Type B pancreatic cell (in vitro differentiated cells): Measurements from ENCODE around the gene PALD1. TPM values are rescaled to one million over a fixed set of nuclear protein-coding genes. Genes with fewer than 3 reads are reported as not detected.

Source experiments
- DNase-seq: peaks from one replicate; pipeline ENCODE4 v3.0.0; 2021; ENCODE audit warnings: mixed read lengths; ENCODE audit not compliant: unreplicated experiment; ENCODE audit errors: extremely low spot score
- H3K27ac Mint-ChIP-seq: 2 replicates; pipeline ENCODE4 v1.8.0; 2021; ENCODE audit warnings: mild to moderate bottlenecking, mixed read lengths
- H3K27me3 Mint-ChIP-seq: 2 replicates; pipeline ENCODE4 v1.8.0; 2021; ENCODE audit warnings: mixed read lengths
- H3K36me3 Mint-ChIP-seq: 2 replicates; pipeline ENCODE4 v1.8.0; 2021; ENCODE audit warnings: mixed read lengths
- H3K4me1 Mint-ChIP-seq: one replicate; pipeline ENCODE4 v1.8.0; 2021; ENCODE audit warnings: mixed read lengths; ENCODE audit not compliant: unreplicated experiment
- H3K4me3 Mint-ChIP-seq: 2 replicates; pipeline ENCODE4 v1.8.0; 2021; ENCODE audit warnings: mild to moderate bottlenecking, mixed read lengths
- H3K9me3 Mint-ChIP-seq: 2 replicates; pipeline ENCODE4 v1.8.0; 2021; ENCODE audit warnings: mixed read lengths
- CTCF ChIP-seq: fragments of 200-600 bp; sonication (generic); conservative IDR thresholded peaks from 2 replicates; pipeline ENCODE4 v1.5.0; 2021; ENCODE audit warnings: antibody characterized with exemption, mild to moderate bottlenecking
- total RNA-seq: library from RNA; stranded (reverse); gene quantifications from 2 replicates; pipeline ENCODE4 v1.2.1, GENCODE V29; 2021; ENCODE audit warnings: low replicate concordance

PALD1 gene
- total RNA-seq, 1 donor from 2014 or later, result 9.6 TPM

- Mint-ChIP-seq H3K27me3 (peaks cover 23% of the 10 kb centered on the region), H3K9me3 (no peaks in the 10 kb centered on the region), H3K4me1 (peaks cover 5% of the 10 kb centered on the region), H3K36me3 (no peaks in the 10 kb centered on the region), H3K4me3 (no peak overlapping the region), H3K27ac (no peak overlapping the region)
- no peak for TF ChIP-seq CTCF
- no peak for DNase-seq
Observed at GRCh38 chr10:70466951-70467350, 11.6 kb upstream of the PALD1 start.

GRCh38 chr10:70472799-70473454 is 5.6 kb upstream of the PALD1 start:
- H3K27me3 Mint-ChIP-seq, result peaks cover 31% of the 10 kb centered on the region
- no peak for TF ChIP-seq CTCF
- no peak for DNase-seq
- H3K27ac Mint-ChIP-seq, result no peak overlapping the region
- no peaks in the 10 kb centered on the region for H3K9me3 Mint-ChIP-seq
- H3K4me3 Mint-ChIP-seq, result no peak overlapping the region
- no peaks in the 10 kb centered on the region for H3K36me3 Mint-ChIP-seq
- peaks cover 17% of the 10 kb centered on the region for H3K4me1 Mint-ChIP-seq

- peaks cover 18% of the 10 kb centered on the region for H3K4me1 Mint-ChIP-seq
- no peaks in the 10 kb centered on the region for H3K36me3 Mint-ChIP-seq
- no peak for DNase-seq
- no peak for TF ChIP-seq CTCF
- H3K27me3 Mint-ChIP-seq, result peaks cover 33% of the 10 kb centered on the region
- no peaks in the 10 kb centered on the region for H3K9me3 Mint-ChIP-seq
- peak overlapping the region; percentile 56 for H3K4me3 Mint-ChIP-seq
- no peak overlapping the region for H3K27ac Mint-ChIP-seq
Observed at GRCh38 chr10:70474780-70475179, 3.8 kb upstream of the PALD1 start.

GRCh38 chr10:70475661-70476060 is 2.9 kb upstream of the PALD1 start:
- Mint-ChIP-seq H3K27ac (no peak overlapping the region), H3K4me1 (peaks cover 21% of the 10 kb centered on the region)

GRCh38 chr10:70476249-70477035 is 2.1 kb upstream of the PALD1 start:
- TF ChIP-seq CTCF, result no peak
- Mint-ChIP-seq H3K27ac (no peak overlapping the region), H3K4me3 (peak overlapping the region; percentile 71), H3K36me3 (no peaks in the 10 kb centered on the region), H3K9me3 (no peaks in the 10 kb centered on the region), H3K4me1 (peaks cover 24% of the 10 kb centered on the region), H3K27me3 (peaks cover 44% of the 10 kb centered on the region)
- DNase-seq, result no peak

More at GRCh38 chr10:70475661-70476060, 2.9 kb upstream of the PALD1 start:
- Mint-ChIP-seq H3K36me3 (no peaks in the 10 kb centered on the region), H3K27me3 (peaks cover 40% of the 10 kb centered on the region), H3K9me3 (no peaks in the 10 kb centered on the region), H3K4me3 (no peak overlapping the region)
- no peak for TF ChIP-seq CTCF
- DNase-seq, result no peak
